Parathyroid adenoma (tissue), 2 donors: ENCODE results near the gene PDIA5.

Experiments
- H2AFZ ChIP-seq: fragments of 300-600 bp; sonication (generic); one replicate; pipeline ENCODE4 v1.7.0; 2017; ENCODE audit warnings: antibody characterized with exemption, mild to moderate bottlenecking
- H3K27ac ChIP-seq: fragments of 300-600 bp; sonication (generic); one replicate; pipeline ENCODE4 v1.7.0; 2017
- H3K27me3 ChIP-seq: fragments of 300-600 bp; sonication (generic); one replicate; pipeline ENCODE4 v1.7.0; 2017; ENCODE audit warnings: low read length; ENCODE audit not compliant: control insufficient read depth, insufficient read depth
- H3K36me3 ChIP-seq: fragments of 300-600 bp; sonication (generic); one replicate; pipeline ENCODE4 v1.7.0; 2017; ENCODE audit warnings: low read length; ENCODE audit not compliant: control insufficient read depth, insufficient read depth
- H3K4me1 ChIP-seq: fragments of 300-600 bp; sonication (generic); one replicate; pipeline ENCODE4 v1.7.0; 2017; ENCODE audit warnings: control low read depth
- H3K4me2 ChIP-seq: fragments of 300-600 bp; sonication (generic); one replicate; pipeline ENCODE4 v1.7.0; 2017; ENCODE audit warnings: low read length
- H3K4me3 ChIP-seq: fragments of 300-600 bp; sonication (generic); one replicate; pipeline ENCODE4 v1.7.0; 2017; ENCODE audit warnings: low read depth, low read length
- H3K79me2 ChIP-seq: fragments of 300-600 bp; sonication (generic); one replicate; pipeline ENCODE4 v1.7.0; 2017; ENCODE audit warnings: control low read depth
- H3K9ac ChIP-seq: fragments of 300-600 bp; sonication (generic); one replicate; pipeline ENCODE4 v1.7.0; 2017; ENCODE audit warnings: mild to moderate bottlenecking
- H3K9me3 ChIP-seq: fragments of 300-600 bp; sonication (generic); one replicate; pipeline ENCODE4 v1.7.0; 2017; ENCODE audit warnings: low read length; ENCODE audit not compliant: control insufficient read depth
- TF ChIP-seq, protein P1 (sequence below): fragments of 300-600 bp; sonication (generic); IDR thresholded peaks from one replicate; pipeline ENCODE4 v1.7.0; 2017; ENCODE audit warnings: antibody characterized with exemption, mild to moderate bottlenecking
- donor health status: primary hyperparathyroidism.

Gene PDIA5

DNA sequence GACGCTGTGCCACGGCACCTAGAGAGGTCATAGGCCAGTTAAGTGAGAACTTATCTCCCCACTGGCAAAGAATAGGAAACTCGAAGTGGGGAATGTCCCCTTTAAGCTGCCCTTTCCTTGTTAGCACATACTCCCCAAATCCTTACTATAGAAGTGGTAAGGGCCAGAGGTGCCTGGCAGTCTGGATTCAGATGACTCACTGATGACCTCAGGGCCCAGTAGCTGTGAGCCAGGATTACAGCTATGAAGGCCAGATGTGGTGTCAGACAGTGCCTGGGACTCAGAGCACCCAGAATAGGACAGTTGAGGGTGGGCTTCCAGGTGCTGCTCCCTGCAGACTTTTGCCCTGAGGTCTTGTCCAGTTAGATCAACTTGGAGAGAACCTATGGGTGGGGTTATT lies 37.7 kb downstream of the PDIA5 start:
- no peak overlapping the region for H3K9ac ChIP-seq
- H3K79me2 ChIP-seq = no peaks in the 10 kb centered on the region
- H3K36me3 ChIP-seq = no peaks in the 10 kb centered on the region
- no peak overlapping the region for H3K4me3 ChIP-seq
- TF ChIP-seq, protein P1, sequence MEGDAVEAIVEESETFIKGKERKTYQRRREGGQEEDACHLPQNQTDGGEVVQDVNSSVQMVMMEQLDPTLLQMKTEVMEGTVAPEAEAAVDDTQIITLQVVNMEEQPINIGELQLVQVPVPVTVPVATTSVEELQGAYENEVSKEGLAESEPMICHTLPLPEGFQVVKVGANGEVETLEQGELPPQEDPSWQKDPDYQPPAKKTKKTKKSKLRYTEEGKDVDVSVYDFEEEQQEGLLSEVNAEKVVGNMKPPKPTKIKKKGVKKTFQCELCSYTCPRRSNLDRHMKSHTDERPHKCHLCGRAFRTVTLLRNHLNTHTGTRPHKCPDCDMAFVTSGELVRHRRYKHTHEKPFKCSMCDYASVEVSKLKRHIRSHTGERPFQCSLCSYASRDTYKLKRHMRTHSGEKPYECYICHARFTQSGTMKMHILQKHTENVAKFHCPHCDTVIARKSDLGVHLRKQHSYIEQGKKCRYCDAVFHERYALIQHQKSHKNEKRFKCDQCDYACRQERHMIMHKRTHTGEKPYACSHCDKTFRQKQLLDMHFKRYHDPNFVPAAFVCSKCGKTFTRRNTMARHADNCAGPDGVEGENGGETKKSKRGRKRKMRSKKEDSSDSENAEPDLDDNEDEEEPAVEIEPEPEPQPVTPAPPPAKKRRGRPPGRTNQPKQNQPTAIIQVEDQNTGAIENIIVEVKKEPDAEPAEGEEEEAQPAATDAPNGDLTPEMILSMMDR = no peak
- no peak overlapping the region for H3K4me2 ChIP-seq
- no peak overlapping the region for H3K27ac ChIP-seq
- H2AFZ ChIP-seq = no peak overlapping the region
- no peaks in the 10 kb centered on the region for H3K27me3 ChIP-seq
- peaks cover 16% of the 10 kb centered on the region for H3K4me1 ChIP-seq
- H3K9me3 ChIP-seq = no peaks in the 10 kb centered on the region

DNA sequence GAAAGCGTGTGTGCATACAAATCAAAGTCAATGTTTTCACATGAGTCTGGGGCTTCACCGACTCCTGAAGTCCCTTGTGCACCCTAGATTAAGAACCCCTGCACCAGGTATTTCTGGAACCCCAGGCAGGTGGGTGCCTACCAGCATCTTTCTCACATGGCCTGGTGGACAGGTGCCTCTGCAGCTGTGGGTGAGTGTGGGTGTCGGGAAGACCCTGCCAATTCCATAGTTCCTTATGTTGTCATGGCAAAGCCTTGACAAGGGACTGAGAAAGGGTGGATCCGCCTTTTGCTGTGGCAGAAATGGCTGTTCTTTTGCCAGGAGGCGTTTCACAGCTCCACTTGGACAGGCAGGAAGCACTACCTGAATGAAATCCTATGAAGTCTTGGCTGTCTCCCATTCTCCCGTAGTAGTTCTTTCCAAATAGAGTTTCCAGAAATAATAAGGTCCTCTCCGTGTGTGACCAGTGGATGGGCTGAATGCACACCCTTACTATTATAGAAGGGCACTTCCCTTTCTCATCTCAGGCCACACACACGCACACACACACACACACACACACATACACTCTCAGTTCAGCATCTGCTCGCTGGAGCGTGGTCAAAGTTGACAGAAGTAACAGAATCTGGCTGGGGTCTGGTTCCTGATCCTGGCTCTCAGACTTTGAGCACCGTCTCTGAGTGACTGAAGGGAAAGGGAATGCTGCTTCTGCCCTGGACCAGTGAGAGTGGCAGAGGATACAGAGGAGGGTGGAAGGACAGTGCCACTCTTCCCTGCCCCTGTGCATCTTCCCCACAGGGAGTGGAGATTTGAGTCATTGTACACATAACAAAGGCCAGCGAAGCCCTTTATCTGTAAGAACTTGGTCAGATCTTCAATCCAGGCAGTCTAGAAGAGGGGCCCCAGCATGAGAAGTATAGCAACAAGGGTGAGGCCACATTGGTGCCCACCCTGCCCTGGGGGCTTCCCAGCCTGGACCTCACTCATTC lies 38.7 kb downstream of the PDIA5 start:
- Histone ChIP-seq H3K4me1 (peaks cover 16% of the 10 kb centered on the region), H3K36me3 (no peaks in the 10 kb centered on the region), H3K79me2 (no peaks in the 10 kb centered on the region), H3K27ac (no peak overlapping the region), H2AFZ (no peak overlapping the region), H3K4me2 (no peak overlapping the region), H3K27me3 (no peaks in the 10 kb centered on the region), H3K9ac (no peak overlapping the region), H3K4me3 (no peak overlapping the region), H3K9me3 (no peaks in the 10 kb centered on the region)
- TF ChIP-seq, protein P1 = no peak

DNA sequence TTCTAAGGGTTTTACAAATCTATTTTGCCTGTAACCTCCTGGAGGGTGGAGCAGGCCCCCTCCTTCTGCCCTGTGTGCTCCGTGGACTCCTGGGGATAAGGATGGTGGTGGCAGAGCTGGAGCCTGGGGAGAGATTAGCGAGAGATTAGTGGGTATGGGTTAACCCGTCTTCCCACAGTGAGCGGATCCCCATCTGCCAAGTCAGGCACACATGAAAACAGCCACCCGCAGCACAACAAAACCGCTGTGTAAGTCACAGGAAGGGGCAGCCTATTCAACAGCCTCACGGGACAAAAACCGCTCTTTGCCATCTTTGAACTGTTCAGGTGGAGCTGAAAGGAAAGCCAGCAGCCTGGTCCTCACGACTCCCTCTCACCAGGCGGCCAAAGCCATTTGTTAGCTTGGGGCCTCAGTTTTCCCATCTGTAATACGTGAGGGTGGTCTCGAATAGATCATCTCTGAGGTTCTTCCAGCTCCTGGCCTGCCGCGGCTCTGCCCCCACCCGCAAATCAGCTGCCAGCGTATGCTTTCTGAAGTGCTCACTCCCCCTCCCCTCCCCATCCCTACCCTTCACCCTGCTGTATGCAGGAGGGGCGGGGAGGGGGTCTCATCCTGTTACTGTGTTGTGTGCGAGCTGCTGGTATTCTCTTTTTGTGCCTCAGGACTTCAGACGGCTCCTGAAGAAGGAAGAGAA lies 43.6 kb downstream of the PDIA5 start:
- H2AFZ ChIP-seq = no peak overlapping the region
- no peak overlapping the region for H3K4me3 ChIP-seq
- H3K36me3 ChIP-seq = no peaks in the 10 kb centered on the region
- H3K27me3 ChIP-seq = no peaks in the 10 kb centered on the region
- no peak overlapping the region for H3K9ac ChIP-seq
- no peak overlapping the region for H3K27ac ChIP-seq
- no peaks in the 10 kb centered on the region for H3K9me3 ChIP-seq
- no peaks in the 10 kb centered on the region for H3K79me2 ChIP-seq
- TF ChIP-seq, protein P1 = no peak
- no peak overlapping the region for H3K4me2 ChIP-seq
- no peaks in the 10 kb centered on the region for H3K4me1 ChIP-seq

- Histone ChIP-seq H2AFZ (no peak overlapping the region), H3K27ac (no peak overlapping the region), H3K4me3 (no peak overlapping the region), H3K27me3 (no peaks in the 10 kb centered on the region), H3K9me3 (no peaks in the 10 kb centered on the region), H3K4me1 (no peaks in the 10 kb centered on the region), H3K9ac (no peak overlapping the region), H3K36me3 (no peaks in the 10 kb centered on the region), H3K79me2 (no peaks in the 10 kb centered on the region), H3K4me2 (no peak overlapping the region)
- TF ChIP-seq, protein P1 = no peak
Observed at GRCh38 chr3:123110976-123111615, 44.3 kb downstream of the PDIA5 start.
